Right lobe of liver (tissue), 4 donors: ENCODE results near the gene NMD3.

Source experiments
- POLR2A ChIP-seq: fragments of 450-650 bp; IDR thresholded peaks from one replicate; pipeline ENCODE4 v1.6.1; 2017; ENCODE audit warnings: antibody characterized with exemption, mild to moderate bottlenecking
- TF ChIP-seq, protein P1 (sequence below), 4 donors: fragments of 200-600 bp in 3 of 4; fragments of 450-650 bp in 1 of 4; IDR thresholded peaks; one replicate each; pipeline versions ENCODE4 v1.5.1 to v1.8.0; 2016 to 2022; ENCODE audit warnings: antibody characterized with exemption in 4 of 4, mild to moderate bottlenecking in 2 of 4
- donor health status: DM: no; HTN: no; CAD: no.
- donor health status: DM: no; HTN: no; CAD: no.
- donor health status: DM: no; HTN: yes; CAD: no.

DNA sequence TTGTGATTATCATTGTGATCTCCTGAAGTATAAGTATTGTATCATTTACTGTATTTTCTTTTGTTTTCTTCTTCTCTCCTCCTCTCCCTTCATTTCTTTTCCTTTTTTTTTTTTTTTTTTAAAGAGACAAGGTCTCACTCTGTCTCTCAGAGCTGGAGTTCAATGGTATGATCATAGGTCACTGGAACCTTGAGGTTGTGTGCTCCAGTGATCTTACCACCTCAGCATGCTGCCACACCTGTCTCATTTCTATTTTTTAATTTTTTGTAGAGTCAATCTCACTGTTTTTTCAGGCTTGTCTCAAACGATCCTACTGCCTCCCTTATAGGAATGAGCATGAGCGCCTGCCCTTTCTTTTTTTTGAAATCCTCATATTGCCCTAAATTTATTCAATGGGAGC lies 23.4 kb downstream of the NMD3 start:
- TF ChIP-seq, protein P1, sequence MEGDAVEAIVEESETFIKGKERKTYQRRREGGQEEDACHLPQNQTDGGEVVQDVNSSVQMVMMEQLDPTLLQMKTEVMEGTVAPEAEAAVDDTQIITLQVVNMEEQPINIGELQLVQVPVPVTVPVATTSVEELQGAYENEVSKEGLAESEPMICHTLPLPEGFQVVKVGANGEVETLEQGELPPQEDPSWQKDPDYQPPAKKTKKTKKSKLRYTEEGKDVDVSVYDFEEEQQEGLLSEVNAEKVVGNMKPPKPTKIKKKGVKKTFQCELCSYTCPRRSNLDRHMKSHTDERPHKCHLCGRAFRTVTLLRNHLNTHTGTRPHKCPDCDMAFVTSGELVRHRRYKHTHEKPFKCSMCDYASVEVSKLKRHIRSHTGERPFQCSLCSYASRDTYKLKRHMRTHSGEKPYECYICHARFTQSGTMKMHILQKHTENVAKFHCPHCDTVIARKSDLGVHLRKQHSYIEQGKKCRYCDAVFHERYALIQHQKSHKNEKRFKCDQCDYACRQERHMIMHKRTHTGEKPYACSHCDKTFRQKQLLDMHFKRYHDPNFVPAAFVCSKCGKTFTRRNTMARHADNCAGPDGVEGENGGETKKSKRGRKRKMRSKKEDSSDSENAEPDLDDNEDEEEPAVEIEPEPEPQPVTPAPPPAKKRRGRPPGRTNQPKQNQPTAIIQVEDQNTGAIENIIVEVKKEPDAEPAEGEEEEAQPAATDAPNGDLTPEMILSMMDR (IDR thresholded peaks at IDR 0.05): no peak
- no peak for TF ChIP-seq POLR2A
